Muscle of leg (tissue), 11 donors: ENCODE measurements around the gene LTBP4. TPM values are rescaled to one million over a fixed set of nuclear protein-coding genes. Genes with fewer than 3 reads are reported as not detected.
A peak's percentile ranks its signal among the peaks of the same experiment; 100 is the strongest.

Experiments used
- DNase-seq: peaks from one replicate; pipeline ENCODE4 v3.0.0; 2013
- H3K27ac ChIP-seq: one replicate; pipeline ENCODE4 v1.5.1; 2013; ENCODE audit warnings: mild to moderate bottlenecking, low read length, control low read depth
- H3K27me3 ChIP-seq: one replicate; pipeline ENCODE4 v1.6.1; 2013; ENCODE audit warnings: low read length; ENCODE audit not compliant: control insufficient read depth, insufficient read depth
- H3K36me3 ChIP-seq: one replicate; pipeline ENCODE4 v1.6.1; 2013; ENCODE audit warnings: low read length; ENCODE audit not compliant: control insufficient read depth, insufficient read depth
- H3K4me1 ChIP-seq: one replicate; pipeline ENCODE4 v1.6.1; 2013; ENCODE audit warnings: low read length; ENCODE audit not compliant: control insufficient read depth, insufficient read depth
- H3K4me3 ChIP-seq: one replicate; pipeline ENCODE4 v1.5.1; 2013; ENCODE audit warnings: low read length, control low read depth
- H3K9me3 ChIP-seq: replicated peaks from 2 replicates; pipeline ENCODE4 v1.6.1; 2013; ENCODE audit warnings: low read depth, low read length; ENCODE audit not compliant: control insufficient read depth
- WGBS: methylation state at CpG from one replicate; pipeline ENCODE4 v1.1.5; 2013; ENCODE audit warnings: missing lambda C conversion rate; ENCODE audit not compliant: insufficient coverage; 5-methylcytosine and 5-hydroxymethylcytosine counted together
- polyA plus RNA-seq, 8 donors: library from polyadenylated mRNA; unstranded; fragments of 120-200 nt; gene quantifications; one replicate each; pipeline versions ENCODE4 v1.2.1 to v1.2.3, GENCODE V29; 2013; ENCODE audit warnings: inconsistent platforms in 1 of 8, low replicate concordance in 1 of 8; ENCODE audit not compliant: insufficient read length in 8 of 8, insufficient read depth in 1 of 8
- total RNA-seq: library from RNA; stranded (reverse); fragments of 120-200 nt; gene quantifications from one replicate; pipeline ENCODE4 v1.2.4, GENCODE V29; 2013

Gene LTBP4
- total and polyA plus RNA-seq, 9 donors, result 69.6 to 383 (median 308) TPM

- Histone ChIP-seq H3K4me3 (no peak overlapping the region), H3K4me1 (peaks cover 12% of the 10 kb centered on the region), H3K36me3 (peaks cover 4% of the 10 kb centered on the region), H3K9me3 (no peaks in the 10 kb centered on the region), H3K27me3 (peaks cover 3% of the 10 kb centered on the region), H3K27ac (no peak overlapping the region)
- WGBS, result 56% methylated on average over 10 of the region's 18 CpGs
- no peak for DNase-seq
Observed at GRCh38 chr19:40575326-40575725, 25.8 kb upstream of the LTBP4 start.

GRCh38 chr19:40576151-40576584, 25.0 kb upstream of the LTBP4 start:
- H3K27me3 ChIP-seq, result peaks cover 3% of the 10 kb centered on the region
- WGBS, result 2% methylated on average over 5 of the region's 22 CpGs
- H3K4me1 ChIP-seq, result peaks cover 12% of the 10 kb centered on the region
- no peak for DNase-seq
- H3K27ac ChIP-seq, result no peak overlapping the region
- peaks cover 10% of the 10 kb centered on the region for H3K36me3 ChIP-seq
- peak overlapping the region; percentile 71 for H3K4me3 ChIP-seq
- H3K9me3 ChIP-seq, result no peaks in the 10 kb centered on the region

GRCh38 chr19:40576585-40577451, 24.4 kb upstream of the LTBP4 start, which contains the start of gene SHKBP1:
Gene SHKBP1 (plus strand): TSS chr19:40576873. CDS start chr19:40576900, 27 bp downstream.
- peak; percentile 99 for DNase-seq
- Histone ChIP-seq H3K9me3 (no peaks in the 10 kb centered on the region), H3K4me3 (peak within 1 kb of the TSS; percentile 71), H3K27me3 (peaks cover 3% of the 10 kb centered on the region), H3K4me1 (peaks cover 12% of the 10 kb centered on the region), H3K27ac (peak within 1 kb of the TSS; percentile 9), H3K36me3 (peaks cover 14% of the 10 kb centered on the region)
- under 1% methylated on average over 26 of the region's 55 CpGs for WGBS

GRCh38 chr19:40578442-40578908, 22.7 kb upstream of the LTBP4 start:
- peaks cover 22% of the 10 kb centered on the region for H3K36me3 ChIP-seq
- 75% methylated on average over 12 of the region's 12 CpGs for WGBS

GRCh38 chr19:40580619-40581018, 20.6 kb upstream of the LTBP4 start:
- no peak overlapping the region for H3K27ac ChIP-seq
- no peak overlapping the region for H3K4me3 ChIP-seq
- no peak for DNase-seq
- peaks cover 24% of the 10 kb centered on the region for H3K36me3 ChIP-seq
- H3K9me3 ChIP-seq, result no peaks in the 10 kb centered on the region
- WGBS, result 88% methylated on average over 8 of the region's 13 CpGs
- H3K4me1 ChIP-seq, result peaks cover 12% of the 10 kb centered on the region
- H3K27me3 ChIP-seq, result peaks cover 3% of the 10 kb centered on the region

More at GRCh38 chr19:40578442-40578908, 22.7 kb upstream of the LTBP4 start:
- peaks cover 3% of the 10 kb centered on the region for H3K27me3 ChIP-seq
- DNase-seq, result peak; percentile 57
- no peaks in the 10 kb centered on the region for H3K9me3 ChIP-seq
- H3K4me1 ChIP-seq, result peaks cover 12% of the 10 kb centered on the region
- H3K4me3 ChIP-seq, result no peak overlapping the region
- H3K27ac ChIP-seq, result no peak overlapping the region

- Histone ChIP-seq H3K36me3 (peaks cover 24% of the 10 kb centered on the region), H3K27me3 (no peaks in the 10 kb centered on the region), H3K4me3 (no peak overlapping the region), H3K4me1 (peaks cover 7% of the 10 kb centered on the region), H3K9me3 (no peaks in the 10 kb centered on the region), H3K27ac (no peak overlapping the region)
- DNase-seq, result no peak
- 91% methylated on average over 4 of the region's 5 CpGs for WGBS
Observed at GRCh38 chr19:40581531-40581930, 19.6 kb upstream of the LTBP4 start.

- 89% methylated on average over 1 of the region's 2 CpGs for WGBS
- no peak for DNase-seq
- Histone ChIP-seq H3K36me3 (peaks cover 30% of the 10 kb centered on the region), H3K27ac (no peak overlapping the region), H3K27me3 (no peaks in the 10 kb centered on the region), H3K4me3 (no peak overlapping the region), H3K4me1 (peaks cover 2% of the 10 kb centered on the region), H3K9me3 (no peaks in the 10 kb centered on the region)
Observed at GRCh38 chr19:40582467-40582866, 18.7 kb upstream of the LTBP4 start.

- Histone ChIP-seq H3K4me3 (no peak overlapping the region), H3K9me3 (no peaks in the 10 kb centered on the region), H3K36me3 (peaks cover 34% of the 10 kb centered on the region), H3K27me3 (no peaks in the 10 kb centered on the region), H3K4me1 (no peaks in the 10 kb centered on the region), H3K27ac (no peak overlapping the region)
- WGBS, result 74% methylated on average over 9 of the region's 14 CpGs
- DNase-seq, result no peak
Observed at GRCh38 chr19:40583283-40583682, 17.9 kb upstream of the LTBP4 start.

- Histone ChIP-seq H3K4me1 (no peaks in the 10 kb centered on the region), H3K4me3 (no peak overlapping the region), H3K9me3 (no peaks in the 10 kb centered on the region), H3K27ac (no peak overlapping the region), H3K27me3 (no peaks in the 10 kb centered on the region), H3K36me3 (peaks cover 36% of the 10 kb centered on the region)
- WGBS, result no CpG with 5 or more reads among the region's 5 CpGs
- DNase-seq, result no peak
Observed at GRCh38 chr19:40584007-40584406, 17.2 kb upstream of the LTBP4 start.

GRCh38 chr19:40585241-40585981, 15.8 kb upstream of the LTBP4 start:
- no peak overlapping the region for H3K27ac ChIP-seq
- peaks cover 2% of the 10 kb centered on the region for H3K4me1 ChIP-seq
- DNase-seq, result no peak
- WGBS, result 81% methylated on average over 4 of the region's 11 CpGs
- no peaks in the 10 kb centered on the region for H3K27me3 ChIP-seq
- H3K9me3 ChIP-seq, result no peaks in the 10 kb centered on the region
- peaks cover 31% of the 10 kb centered on the region for H3K36me3 ChIP-seq
- H3K4me3 ChIP-seq, result no peak overlapping the region
